MCF 10A (cell line): ENCODE results near the gene MYL5. TPM values are rescaled to one million over a fixed set of nuclear protein-coding genes. Genes with fewer than 3 reads are reported as not detected.

Experiments used
- BruUV-seq: library from RNA; stranded (reverse); fragments of 400-500 nt; replicated peaks from 2 replicates; lab custom pipeline; 2021; lab: Mats Ljungman, UMichigan
- CTCF ChIA-PET: fragments of 300-600 bp; sonication (Branson Sonifier 250); formaldehyde crosslinking; extraction: SDS; loops from one replicate; lab custom pipeline; 2021; ENCODE audit warnings: antibody characterized with exemption, inconsistent platforms; lab: Yijun Ruan, JAX
- POLR2A ChIA-PET: fragments of 300-600, 350-650 bp; sonication (Branson Sonifier 250); formaldehyde crosslinking; extraction: SDS; loops from one replicate; lab custom pipeline; 2020; ENCODE audit warnings: antibody characterized with exemption, inconsistent platforms; lab: Yijun Ruan, JAX
- DNase-seq: peaks from one replicate; pipeline ENCODE4 v3.0.0-alpha.2; 2018; ENCODE audit not compliant: unreplicated experiment
- H3K27ac Mint-ChIP-seq: one replicate; pipeline ENCODE4 v1.8.0; 2022; ENCODE audit warnings: mild to moderate bottlenecking, low read depth, mixed read lengths; ENCODE audit not compliant: unreplicated experiment
- H3K27me3 Mint-ChIP-seq: one replicate; pipeline ENCODE4 v1.8.0; 2022; ENCODE audit warnings: mixed read lengths; ENCODE audit not compliant: insufficient read depth, unreplicated experiment
- H3K36me3 Mint-ChIP-seq: one replicate; pipeline ENCODE4 v1.8.0; 2022; ENCODE audit warnings: mild to moderate bottlenecking, moderate library complexity, mixed read lengths; ENCODE audit not compliant: insufficient read depth, unreplicated experiment
- H3K4me1 Mint-ChIP-seq: one replicate; pipeline ENCODE4 v1.8.0; 2022; ENCODE audit warnings: mixed read lengths; ENCODE audit not compliant: insufficient read depth, unreplicated experiment
- H3K4me3 Mint-ChIP-seq: one replicate; pipeline ENCODE4 v1.8.0; 2022; ENCODE audit warnings: mild to moderate bottlenecking, moderate library complexity, mixed read lengths; ENCODE audit not compliant: unreplicated experiment
- H3K9me3 Mint-ChIP-seq: one replicate; pipeline ENCODE4 v1.8.0; 2022; ENCODE audit warnings: mixed read lengths; ENCODE audit not compliant: unreplicated experiment
- CTCF ChIP-seq: fragments of 200-600 bp; IDR thresholded peaks from one replicate; pipeline ENCODE4 v1.8.0; 2022; ENCODE audit warnings: antibody characterized with exemption, mild to moderate bottlenecking; ENCODE audit not compliant: unreplicated experiment
- intact Hi-C: fragments of 100-400 bp; cut with micrococcal nuclease; formaldehyde crosslinking; loops from 2 replicates; pipeline ENCODE4 v1.14.1; 2022
- total RNA-seq: library from RNA; stranded (reverse); gene quantifications from 2 replicates; pipeline ENCODE4 v1.2.3, GENCODE V29; 2022

The MYL5 gene
- total RNA-seq, 1 experiment from 2014 or later, result 32.9 TPM

- TF ChIP-seq CTCF, result no peak
- Mint-ChIP-seq H3K27ac (peak overlapping the region; percentile 37), H3K4me3 (no peak overlapping the region), H3K4me1 (peaks cover 36% of the 10 kb centered on the region), H3K9me3 (no peaks in the 10 kb centered on the region), H3K36me3 (peaks cover 16% of the 10 kb centered on the region), H3K27me3 (no peaks in the 10 kb centered on the region)
- no TSS peak for BruUV-seq
- CTCF ChIA-PET, result no interaction called here
- peak; percentile 68 for DNase-seq
- POLR2A ChIA-PET, result interaction anchor here (0.6 kb wide), 2 partner anchors 43 to 283 kb away, joined by 3 read pairs; no protein-coding TSS in a partner anchor
- intact Hi-C loops, result no loop called here
These were observed 47.2 kb downstream of the MYL5 start for GRCh38 chr4:721261-722168.

- peaks cover 18% of the 10 kb centered on the region for H3K36me3 Mint-ChIP-seq
- intact Hi-C loops, result no loop called here
- no TSS peak for BruUV-seq
- ChIA-PET POLR2A (no interaction called here), CTCF (no interaction called here)
- no peaks in the 10 kb centered on the region for H3K9me3 Mint-ChIP-seq
- no peak for DNase-seq
- no peak overlapping the region for H3K27ac Mint-ChIP-seq
- peaks cover 36% of the 10 kb centered on the region for H3K4me1 Mint-ChIP-seq
- no peak overlapping the region for H3K4me3 Mint-ChIP-seq
- no peak for TF ChIP-seq CTCF
- H3K27me3 Mint-ChIP-seq, result no peaks in the 10 kb centered on the region
These were observed 47.9 kb downstream of the MYL5 start for GRCh38 chr4:722169-722725.

GRCh38 chr4:722851-723360 lies 48.6 kb downstream of the MYL5 start:
- Mint-ChIP-seq H3K27me3 (no peaks in the 10 kb centered on the region), H3K4me3 (no peak overlapping the region), H3K36me3 (peaks cover 23% of the 10 kb centered on the region), H3K9me3 (no peaks in the 10 kb centered on the region), H3K27ac (peak overlapping the region; percentile 63), H3K4me1 (peaks cover 32% of the 10 kb centered on the region)
- TF ChIP-seq CTCF, result no peak
- ChIA-PET CTCF (interaction anchor here (0.7 kb wide), 2 partner anchors 15 to 19 kb away, joined by 4 read pairs; no protein-coding TSS in a partner anchor), POLR2A (no interaction called here)
- no TSS peak for BruUV-seq
- intact Hi-C loops, result no loop called here
- DNase-seq, result no peak
